K562 (cell line): Measurements from ENCODE around the gene CYP21A2. TPM values are rescaled to one million over a fixed set of nuclear protein-coding genes. Genes with fewer than 3 reads are reported as not detected.
A peak's percentile ranks its signal among the peaks of the same experiment; 100 is the strongest.
"Not testable (repeated sequence)": the region's sequence is repeated elsewhere in the genome, so short reads cannot be mapped to it uniquely, and the experiment has no call there.

ENCODE experiments used
- ATAC-seq: fragments of 200-7000 bp; cut with Tn5 transposase; 3 replicates; pipeline ENCODE4 v1.9.1; 2020; ENCODE audit warnings: moderate library complexity
- BruUV-seq: library from RNA; stranded (reverse); fragments of 400-500 nt; replicated peaks from 2 replicates; lab custom pipeline; 2021; lab: Mats Ljungman, UMichigan
- CTCF ChIA-PET: fragments of 300-600 bp; formaldehyde crosslinking; extraction: SDS; loops from one replicate; lab custom pipeline; 2021; ENCODE audit warnings: low intra/inter-chr PET ratio; lab: Yijun Ruan, JAX
- POLR2A ChIA-PET: fragments of 300-600, 350-650 bp; sonication (Branson Sonifier 250); formaldehyde crosslinking; extraction: SDS; loops from one replicate; lab custom pipeline; 2021; ENCODE audit warnings: antibody characterized with exemption, inconsistent platforms; lab: Yijun Ruan, JAX
- DNase-seq, 4 experiments: peaks; one replicate each; pipeline versions ENCODE4 v3.0.0 to v3.0.0-alpha.2; 2011 to 2018; ENCODE audit warnings: low spot score in 3 of 4, mixed read lengths in 3 of 4; ENCODE audit errors: extremely low read depth in 1 of 4
- FAIRE-seq: peaks from 2 replicates; lab custom pipeline; 2011; peaks lifted over from hg19 to GRCh38; lab: Jason Lieb, UNC
- H2AFZ ChIP-seq: 2 replicates; pipeline ENCODE4 v1.6.0; 2011; ENCODE audit warnings: low read depth, low read length, control low read depth, inconsistent platforms
- H3K27ac ChIP-seq: fragments of 200-600 bp; 3 replicates; pipeline ENCODE4 v1.8.0; 2011; ENCODE audit warnings: low read depth, mild to moderate bottlenecking, control low read depth, inconsistent platforms, low read length, moderate library complexity, mixed read lengths; ENCODE audit errors: extremely low read depth
- H3K27me3 ChIP-seq, 2 experiments: fragments of 300-600 bp in 1 of 2; 2 replicates in 1 of 2; 3 replicates in 1 of 2; pipeline versions ENCODE4 v1.6.0 to v1.8.0; 2011; ENCODE audit warnings: inconsistent platforms in 2 of 2, low read length in 2 of 2, mild to moderate bottlenecking in 1 of 2, mixed read lengths in 1 of 2, moderate library complexity in 1 of 2; ENCODE audit not compliant: control insufficient read depth in 2 of 2, insufficient read depth in 2 of 2
- H3K36me3 ChIP-seq: fragments of 300-600 bp; 3 replicates; pipeline ENCODE4 v1.8.0; 2011; ENCODE audit warnings: mild to moderate bottlenecking, low read length, inconsistent platforms; ENCODE audit not compliant: control insufficient read depth, insufficient read depth
- H3K4me1 ChIP-seq, 2 experiments: fragments of 200-600 bp in 1 of 2; replicated peaks in 1 of 2; 2 replicates in 1 of 2; 3 replicates in 1 of 2; pipeline versions ENCODE4 v1.5.1 to v1.8.0; 2011; ENCODE audit warnings: inconsistent platforms in 2 of 2, low read length in 2 of 2, mild to moderate bottlenecking in 1 of 2, mixed read lengths in 1 of 2, moderate library complexity in 1 of 2; ENCODE audit not compliant: control insufficient read depth in 2 of 2, insufficient read depth in 2 of 2
- H3K4me2 ChIP-seq: 2 replicates; pipeline ENCODE4 v1.6.1; 2011; ENCODE audit warnings: low read length, control low read depth, inconsistent platforms, mixed read lengths; ENCODE audit not compliant: insufficient read depth
- H3K4me3 ChIP-seq: fragments of 200-600 bp; sonication (generic), shearing (Covaris generic); 2 replicates; pipeline ENCODE4 v1.5.1; 2016; ENCODE audit warnings: control low read depth, inconsistent platforms
- H3K79me2 ChIP-seq: fragments of 200-600 bp; 3 replicates; pipeline ENCODE4 v1.8.0; 2011; ENCODE audit warnings: low read length, inconsistent platforms; ENCODE audit not compliant: control insufficient read depth, insufficient read depth
- H3K9ac ChIP-seq, 2 experiments: 2 replicates each; pipeline versions ENCODE4 v1.6.0 to v1.6.1; 2011; ENCODE audit warnings: low read depth in 2 of 2, low read length in 2 of 2, control low read depth in 1 of 2, inconsistent platforms in 1 of 2, mild to moderate bottlenecking in 1 of 2, mixed read lengths in 1 of 2; ENCODE audit not compliant: insufficient read depth in 1 of 2
- H3K9me1 ChIP-seq: one replicate; pipeline ENCODE4 v1.6.0; 2011; ENCODE audit warnings: inconsistent platforms, mild to moderate bottlenecking, low read length, moderate library complexity; ENCODE audit not compliant: control insufficient read depth, insufficient read depth
- H3K9me3 ChIP-seq: replicated peaks from 2 replicates; pipeline ENCODE4 v1.5.1; 2011; ENCODE audit warnings: low read depth, low read length, inconsistent platforms; ENCODE audit not compliant: control insufficient read depth, insufficient read depth
- H4K20me1 ChIP-seq: replicated peaks from 2 replicates; pipeline ENCODE4 v1.6.1; 2011; ENCODE audit warnings: low read length, inconsistent platforms, mixed read lengths; ENCODE audit not compliant: control insufficient read depth, insufficient read depth
- WGBS: fragments of 100-300 bp; shearing (Covaris generic); methylation state at CpG from one replicate; pipeline ENCODE4 v1.1.6; 2016; ENCODE audit warnings: low coverage, mixed read lengths; ENCODE audit not compliant: insufficient coverage; ENCODE audit errors: missing lambda C conversion rate; 5-methylcytosine and 5-hydroxymethylcytosine counted together
- in situ Hi-C: fragments of 300-500 bp; cut with MboI; formaldehyde crosslinking; loops from 4 replicates; pipeline ENCODE4 v1.15.0; 2018; ENCODE audit warnings: inconsistent platforms, mixed read lengths
- intact Hi-C: fragments of 100-400 bp; cut with micrococcal nuclease; formaldehyde crosslinking; loops from 2 replicates; pipeline ENCODE4 v1.14.2; 2022
- polyA plus RNA-seq, 8 experiments: library from polyadenylated mRNA; depleted of rRNA in 4 of 8; stranded (reverse) in 5 of 8; unstranded in 3 of 8; fragments of >200 nt; fragmentation: Nextera tagmentation in 2 of 8; fragmentation: Illumina TruSeq in 1 of 8; extraction: Ambion mirVana in 2 of 8; extraction: Trizol in 1 of 8; gene quantifications; 2 replicates each; pipeline versions ENCODE4 v1.2.1 to v1.2.3, GENCODE V29; 2011 to 2014; ENCODE audit warnings: inconsistent platforms in 1 of 8, missing spikeins in 1 of 8
- total RNA-seq, 7 experiments: library from RNA; depleted of rRNA in 6 of 7; stranded (reverse); fragments of >200 nt in 6 of 7; fragmentation: Illumina TruSeq in 2 of 7; extraction: Trizol in 2 of 7; gene quantifications; 2 replicates each; pipeline versions ENCODE4 v1.2.1 to v1.2.3, GENCODE V29; 2011 to 2021; ENCODE audit warnings: low replicate concordance in 1 of 7

CYP21A2 gene
- total and polyA plus RNA-seq, 9 of the 15 experiments (the other 6 are each of a cell fraction or from before 2014, with no cell fraction given): 0.03 to 1.4 (median 0.19) TPM

GRCh38 chr6:32004864-32005537, 33.2 kb upstream of the CYP21A2 start:
- H3K4me1 ChIP-seq, H3K4me3 ChIP-seq, H3K9me3 ChIP-seq, H3K9ac ChIP-seq, CTCF ChIA-PET, H3K27ac ChIP-seq, H2AFZ ChIP-seq, H3K36me3 ChIP-seq, H3K79me2 ChIP-seq, ATAC-seq, H3K27me3 ChIP-seq, POLR2A ChIA-PET, H3K4me2 ChIP-seq, BruUV-seq, H3K9me1 ChIP-seq, H4K20me1 ChIP-seq, intact Hi-C loops, DNase-seq: not testable (repeated sequence)
- in situ Hi-C loops: loop anchor here (5.0 kb wide), 1 partner anchor 37 kb away; no protein-coding TSS in a partner anchor
- WGBS: 50% methylated on average over 1 of the region's 13 CpGs
- peak; percentile 71 for FAIRE-seq

- H3K36me3 ChIP-seq, H3K9me3 ChIP-seq, H3K4me1 ChIP-seq, BruUV-seq, H3K79me2 ChIP-seq, intact Hi-C loops, POLR2A ChIA-PET, H4K20me1 ChIP-seq, H2AFZ ChIP-seq, FAIRE-seq, H3K9me1 ChIP-seq, H3K4me3 ChIP-seq, H3K27ac ChIP-seq, ATAC-seq, H3K4me2 ChIP-seq, CTCF ChIA-PET, H3K9ac ChIP-seq, H3K27me3 ChIP-seq, DNase-seq: not testable (repeated sequence)
- in situ Hi-C loops: loop anchor here (5.0 kb wide), 1 partner anchor 37 kb away; no protein-coding TSS in a partner anchor
- no CpG with 5 or more reads among the region's 9 CpGs for WGBS
Observed at GRCh38 chr6:32005538-32005880, 32.7 kb upstream of the CYP21A2 start.

DNA sequence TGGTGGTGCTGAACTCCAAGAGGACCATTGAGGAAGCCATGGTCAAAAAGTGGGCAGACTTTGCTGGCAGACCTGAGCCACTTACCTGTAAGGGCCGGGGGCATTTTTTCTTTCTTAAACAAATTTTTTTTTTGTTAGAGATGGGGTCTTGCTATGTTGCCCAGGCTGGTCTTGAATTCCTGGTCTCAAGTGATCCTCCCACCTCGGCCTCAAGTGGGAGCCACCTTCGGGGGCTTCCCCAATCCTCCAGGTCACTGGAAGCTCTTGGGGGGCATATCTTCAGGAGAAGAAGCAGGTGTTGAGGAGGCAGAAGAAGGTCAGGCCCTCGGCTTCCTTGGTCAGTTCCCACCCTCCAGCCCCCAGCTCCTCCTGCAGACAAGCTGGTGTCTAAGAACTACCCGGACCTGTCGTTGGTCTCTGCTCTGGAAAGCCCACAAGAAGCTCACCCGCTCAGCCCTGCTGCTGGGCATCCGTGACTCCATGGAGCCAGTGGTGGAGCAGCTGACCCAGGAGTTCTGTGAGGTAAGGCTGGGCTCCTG, 32.2 kb upstream of the CYP21A2 start:
- DNase-seq, H4K20me1 ChIP-seq, H3K4me2 ChIP-seq, POLR2A ChIA-PET, H3K9ac ChIP-seq, H3K9me3 ChIP-seq, BruUV-seq, intact Hi-C loops, H3K4me3 ChIP-seq, H3K36me3 ChIP-seq, H2AFZ ChIP-seq, FAIRE-seq, H3K9me1 ChIP-seq, H3K27ac ChIP-seq, ATAC-seq, H3K4me1 ChIP-seq, CTCF ChIA-PET, H3K79me2 ChIP-seq, H3K27me3 ChIP-seq: not testable (repeated sequence)
- no CpG with 5 or more reads among the region's 8 CpGs for WGBS
- in situ Hi-C loops: loop anchor here (5.0 kb wide), 1 partner anchor 36 kb away; no protein-coding TSS in a partner anchor

DNA sequence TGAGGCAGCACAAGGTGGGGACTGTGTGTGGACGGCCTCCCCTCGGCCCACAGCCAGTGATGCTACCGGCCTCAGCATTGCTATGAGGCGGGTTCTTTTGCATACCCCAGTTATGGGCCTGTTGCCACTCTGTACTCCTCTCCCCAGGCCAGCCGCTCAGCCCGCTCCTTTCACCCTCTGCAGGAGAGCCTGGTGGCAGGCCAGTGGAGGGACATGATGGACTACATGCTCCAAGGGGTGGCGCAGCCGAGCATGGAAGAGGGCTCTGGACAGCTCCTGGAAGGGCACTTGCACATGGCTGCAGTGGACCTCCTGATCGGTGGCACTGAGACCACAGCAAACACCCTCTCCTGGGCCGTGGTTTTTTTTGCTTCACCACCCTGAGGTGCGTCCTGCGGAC, 31.1 kb upstream of the CYP21A2 start:
- DNase-seq, ATAC-seq, intact Hi-C loops, H3K27ac ChIP-seq, H3K36me3 ChIP-seq, H3K79me2 ChIP-seq, CTCF ChIA-PET, H3K9me1 ChIP-seq, FAIRE-seq, H3K4me1 ChIP-seq, H4K20me1 ChIP-seq, H2AFZ ChIP-seq, H3K27me3 ChIP-seq, H3K4me2 ChIP-seq, H3K9me3 ChIP-seq, BruUV-seq, H3K4me3 ChIP-seq, POLR2A ChIA-PET, H3K9ac ChIP-seq: not testable (repeated sequence)
- WGBS: 93% methylated on average over 3 of the region's 12 CpGs
- in situ Hi-C loops: loop anchor here (5.0 kb wide), 1 partner anchor 35 kb away; no protein-coding TSS in a partner anchor
